ENCODE results near the gene HK1.

HK1 gene

DNA sequence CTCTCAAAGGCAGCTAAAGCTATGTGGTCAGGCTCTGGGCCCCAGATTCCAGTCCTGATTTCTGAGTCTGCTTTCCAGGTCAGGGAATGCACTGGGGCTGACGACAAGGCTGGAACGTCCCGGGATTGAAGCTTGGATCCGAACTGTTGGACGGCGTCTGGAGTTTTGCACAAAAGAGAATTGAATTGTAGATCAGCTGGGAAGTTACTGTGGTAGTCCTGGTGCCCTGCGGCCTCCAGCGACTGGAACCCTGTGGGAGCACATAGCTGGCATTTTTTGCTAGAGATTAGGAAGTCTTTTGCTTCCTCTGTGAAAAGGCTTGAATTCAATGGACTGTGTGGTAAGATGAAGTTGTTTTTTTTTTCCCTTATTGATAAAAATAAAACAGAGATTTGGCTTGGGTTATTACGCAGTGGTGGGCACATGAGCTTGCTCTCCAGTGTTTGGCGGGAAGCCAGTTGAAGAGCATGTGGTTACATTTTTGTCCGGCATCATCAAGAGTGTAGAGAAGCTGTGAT, at the start of gene HK1:
Gene HK1 (plus strand): TSS at position 51 of the 518 bp plus-strand sequence.
- in situ Hi-C loops (cut with MboI; ENCODE audit: low pct_unique_long_range_greater_than_20kb, low sequenced_read_pairs, unreplicated experiment), result no loop called here
- DNase-seq (ENCODE audit: low spot score), result no peak
- TF ChIP-seq, protein P1, sequence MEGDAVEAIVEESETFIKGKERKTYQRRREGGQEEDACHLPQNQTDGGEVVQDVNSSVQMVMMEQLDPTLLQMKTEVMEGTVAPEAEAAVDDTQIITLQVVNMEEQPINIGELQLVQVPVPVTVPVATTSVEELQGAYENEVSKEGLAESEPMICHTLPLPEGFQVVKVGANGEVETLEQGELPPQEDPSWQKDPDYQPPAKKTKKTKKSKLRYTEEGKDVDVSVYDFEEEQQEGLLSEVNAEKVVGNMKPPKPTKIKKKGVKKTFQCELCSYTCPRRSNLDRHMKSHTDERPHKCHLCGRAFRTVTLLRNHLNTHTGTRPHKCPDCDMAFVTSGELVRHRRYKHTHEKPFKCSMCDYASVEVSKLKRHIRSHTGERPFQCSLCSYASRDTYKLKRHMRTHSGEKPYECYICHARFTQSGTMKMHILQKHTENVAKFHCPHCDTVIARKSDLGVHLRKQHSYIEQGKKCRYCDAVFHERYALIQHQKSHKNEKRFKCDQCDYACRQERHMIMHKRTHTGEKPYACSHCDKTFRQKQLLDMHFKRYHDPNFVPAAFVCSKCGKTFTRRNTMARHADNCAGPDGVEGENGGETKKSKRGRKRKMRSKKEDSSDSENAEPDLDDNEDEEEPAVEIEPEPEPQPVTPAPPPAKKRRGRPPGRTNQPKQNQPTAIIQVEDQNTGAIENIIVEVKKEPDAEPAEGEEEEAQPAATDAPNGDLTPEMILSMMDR (IDR thresholded peaks at IDR 0.05; ENCODE audit: extremely low read depth, insufficient read depth, missing control alignments), result no peak

DNA sequence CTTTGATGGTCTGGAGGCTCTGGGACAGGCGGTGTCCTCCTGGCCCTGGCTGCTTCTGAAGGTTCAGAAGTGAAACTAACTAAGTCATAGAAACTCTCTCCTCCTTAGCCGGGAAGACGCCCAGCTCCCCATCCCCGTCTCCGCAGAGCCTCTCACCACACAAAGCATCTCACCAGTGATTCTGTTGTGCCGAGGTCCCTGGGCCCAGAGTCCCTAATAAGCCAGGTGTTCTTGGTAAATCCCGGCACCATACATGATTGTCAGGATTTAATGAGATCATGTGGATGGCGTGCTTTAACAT, 48.7 kb upstream of the HK1 start:
- no peak for DNase-seq (ENCODE audit: low spot score)
- in situ Hi-C loops (cut with MboI; ENCODE audit: low pct_unique_long_range_greater_than_20kb, low sequenced_read_pairs, unreplicated experiment), result no loop called here
- TF ChIP-seq, protein P1 (IDR thresholded peaks at IDR 0.05; ENCODE audit: extremely low read depth, insufficient read depth, missing control alignments), result no peak

DNA sequence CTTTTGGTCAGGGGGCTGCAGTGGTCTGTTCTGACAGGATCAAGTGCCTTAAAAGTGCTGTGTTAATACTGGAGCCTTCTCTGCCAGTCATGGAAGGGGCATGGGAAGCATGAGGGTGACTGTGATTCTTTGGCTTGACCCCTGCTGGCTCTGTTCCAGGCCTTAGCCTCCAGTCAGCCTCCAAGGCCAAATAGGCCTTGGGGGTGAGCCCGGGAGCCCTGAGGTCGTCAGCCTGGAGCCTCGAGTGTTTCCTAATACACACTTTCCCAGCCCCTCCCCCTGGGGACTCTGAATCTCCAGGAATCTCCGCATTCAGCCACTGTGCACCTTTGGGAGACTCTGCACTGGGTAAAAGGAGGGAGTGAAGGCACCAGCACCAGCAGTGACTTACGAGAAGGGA, 48.2 kb upstream of the HK1 start:
- in situ Hi-C loops (cut with MboI; ENCODE audit: low pct_unique_long_range_greater_than_20kb, low sequenced_read_pairs, unreplicated experiment), result loop anchor here (5.0 kb wide), 1 partner anchor 157 kb away; no protein-coding TSS in a partner anchor
- no peak for DNase-seq (ENCODE audit: low spot score)
- TF ChIP-seq, protein P1 (IDR thresholded peaks at IDR 0.05; ENCODE audit: extremely low read depth, insufficient read depth, missing control alignments), result no peak

DNA sequence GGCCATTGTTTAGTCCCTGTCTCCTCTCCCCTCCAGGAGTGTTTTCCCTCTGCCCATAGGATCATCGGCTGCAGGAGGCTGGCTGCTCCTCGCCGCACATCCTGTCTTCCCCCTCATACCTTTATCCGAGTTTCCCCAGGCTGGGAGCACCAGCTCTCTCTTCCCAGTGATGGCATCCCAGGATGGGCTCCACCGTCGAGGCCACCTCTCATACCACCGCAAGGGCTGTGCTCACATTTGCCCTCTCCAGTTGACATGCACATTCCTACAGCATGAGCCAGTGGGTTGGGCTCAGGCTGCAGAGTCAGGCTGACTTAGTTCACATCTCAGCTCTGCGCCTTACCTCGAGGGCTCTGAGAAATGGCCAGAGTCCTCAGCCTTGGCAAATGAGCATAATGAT, 46.0 kb upstream of the HK1 start:
- TF ChIP-seq, protein P1 (IDR thresholded peaks at IDR 0.05; ENCODE audit: extremely low read depth, insufficient read depth, missing control alignments), result no peak
- in situ Hi-C loops (cut with MboI; ENCODE audit: low pct_unique_long_range_greater_than_20kb, low sequenced_read_pairs, unreplicated experiment), result loop anchor here (5.0 kb wide), 1 partner anchor 155 kb away; no protein-coding TSS in a partner anchor
- DNase-seq (ENCODE audit: low spot score), result no peak

DNA sequence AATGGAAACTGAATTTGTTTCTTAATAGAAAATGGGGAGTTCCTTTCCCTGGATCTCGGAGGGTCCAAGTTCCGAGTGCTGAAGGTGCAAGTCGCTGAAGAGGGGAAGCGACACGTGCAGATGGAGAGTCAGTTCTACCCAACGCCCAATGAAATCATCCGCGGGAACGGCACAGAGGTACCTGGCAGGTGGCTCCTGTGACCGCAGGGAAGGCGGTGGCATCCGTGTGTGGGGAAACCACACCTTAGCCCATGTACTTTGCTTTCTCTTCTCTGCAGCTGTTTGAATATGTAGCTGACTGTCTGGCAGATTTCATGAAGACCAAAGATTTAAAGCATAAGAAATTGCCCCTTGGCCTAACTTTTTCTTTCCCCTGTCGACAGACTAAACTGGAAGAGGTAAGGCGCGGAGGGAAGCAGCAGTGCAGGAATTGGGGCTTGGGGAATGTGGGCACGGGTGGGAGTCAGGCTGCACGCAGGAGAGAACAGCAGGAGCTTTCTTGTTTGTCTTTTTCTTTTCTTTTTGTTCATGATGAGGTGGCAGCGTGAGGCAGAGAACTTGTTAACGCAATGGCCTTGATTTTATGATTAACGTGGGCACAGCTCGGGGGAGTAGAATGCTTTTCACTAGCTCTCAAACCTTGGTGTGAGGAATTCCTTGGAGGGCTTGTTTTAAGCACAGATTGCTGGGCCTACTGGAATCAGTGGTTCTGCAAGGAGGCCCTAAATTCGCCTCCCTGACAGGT, 45.4 kb upstream of the HK1 start:
- in situ Hi-C loops (cut with MboI; ENCODE audit: low pct_unique_long_range_greater_than_20kb, low sequenced_read_pairs, unreplicated experiment), result loop anchor here (5.0 kb wide), 1 partner anchor 154 kb away; no protein-coding TSS in a partner anchor
- TF ChIP-seq, protein P1 (IDR thresholded peaks at IDR 0.05; ENCODE audit: extremely low read depth, insufficient read depth, missing control alignments), result no peak
- no peak for DNase-seq (ENCODE audit: low spot score)

DNA sequence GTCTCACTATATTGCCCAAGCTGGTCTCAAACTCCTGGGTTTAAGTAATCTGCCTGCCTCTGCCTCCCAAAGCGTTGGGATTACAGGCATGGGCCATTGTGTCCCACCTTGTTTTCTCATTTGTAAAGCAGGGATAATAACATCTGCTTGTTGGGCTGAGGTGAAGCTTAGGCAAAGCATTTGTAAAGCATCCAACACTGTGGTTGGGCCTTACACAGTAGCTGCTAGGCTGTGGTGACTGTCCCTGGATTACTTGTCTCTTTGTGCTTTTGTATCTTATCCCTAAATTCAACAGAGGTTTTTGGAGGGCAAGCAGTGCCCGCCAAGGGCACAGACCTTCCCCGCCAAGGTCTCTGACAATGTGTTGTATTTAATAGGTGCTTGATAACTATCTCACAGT, 43.8 kb upstream of the HK1 start:
- in situ Hi-C loops (cut with MboI; ENCODE audit: low pct_unique_long_range_greater_than_20kb, low sequenced_read_pairs, unreplicated experiment), result loop anchor here (5.0 kb wide), 1 partner anchor 153 kb away; no protein-coding TSS in a partner anchor
- TF ChIP-seq, protein P1 (IDR thresholded peaks at IDR 0.05; ENCODE audit: extremely low read depth, insufficient read depth, missing control alignments), result no peak
- DNase-seq (ENCODE audit: low spot score), result no peak
